Measurements from ENCODE around the gene RAP1GAP2. TPM values are rescaled to one million over a fixed set of nuclear protein-coding genes. Genes with fewer than 3 reads are reported as not detected.
"Not testable (repeated sequence)": the region's sequence is repeated elsewhere in the genome, so short reads cannot be mapped to it uniquely, and the experiment has no call there.

The RAP1GAP2 gene
- total RNA-seq, 1 experiment from 2014 or later: 3.8 TPM

GRCh38 chr17:2965621-2966595, 169.7 kb downstream of the RAP1GAP2 start:
- peak; percentile 74 for DNase-seq (ENCODE audit: low read depth)

GRCh38 chr17:2967515-2967914, 171.3 kb downstream of the RAP1GAP2 start:
- no peak for DNase-seq (ENCODE audit: low read depth)

GRCh38 chr17:2971851-2972250, 175.6 kb downstream of the RAP1GAP2 start:
- DNase-seq (ENCODE audit: low read depth): no peak

- DNase-seq (ENCODE audit: low read depth): no peak
Observed at GRCh38 chr17:2972749-2973148, 176.5 kb downstream of the RAP1GAP2 start.

GRCh38 chr17:2974347-2974746, 178.1 kb downstream of the RAP1GAP2 start:
- no peak for DNase-seq (ENCODE audit: low read depth)

GRCh38 chr17:2975469-2975958, 179.3 kb downstream of the RAP1GAP2 start:
- peak; percentile 65 for DNase-seq (ENCODE audit: low read depth)

- DNase-seq (ENCODE audit: low read depth): no peak
Observed at GRCh38 chr17:2977157-2977556, 180.9 kb downstream of the RAP1GAP2 start.

DNA sequence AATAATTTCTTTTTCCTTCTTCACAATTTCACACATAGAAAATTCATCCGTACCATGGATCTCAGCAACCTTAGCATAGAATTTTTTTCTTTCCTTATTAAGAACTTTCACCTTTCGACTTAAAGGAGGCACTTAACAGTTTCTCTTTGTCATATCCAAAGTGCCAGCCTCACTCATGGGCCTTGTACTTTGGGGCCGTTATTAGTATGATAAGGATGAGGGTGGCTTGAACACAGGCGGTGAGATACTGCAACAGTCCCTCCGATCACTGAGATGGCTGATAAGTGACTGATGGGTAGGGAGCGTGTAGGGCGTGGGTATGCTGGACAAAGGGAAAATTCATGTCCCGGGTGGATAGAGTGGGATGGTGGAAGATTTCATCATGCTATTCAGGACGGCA, 181.9 kb downstream of the RAP1GAP2 start:
- no peak for DNase-seq (ENCODE audit: low read depth)

DNA sequence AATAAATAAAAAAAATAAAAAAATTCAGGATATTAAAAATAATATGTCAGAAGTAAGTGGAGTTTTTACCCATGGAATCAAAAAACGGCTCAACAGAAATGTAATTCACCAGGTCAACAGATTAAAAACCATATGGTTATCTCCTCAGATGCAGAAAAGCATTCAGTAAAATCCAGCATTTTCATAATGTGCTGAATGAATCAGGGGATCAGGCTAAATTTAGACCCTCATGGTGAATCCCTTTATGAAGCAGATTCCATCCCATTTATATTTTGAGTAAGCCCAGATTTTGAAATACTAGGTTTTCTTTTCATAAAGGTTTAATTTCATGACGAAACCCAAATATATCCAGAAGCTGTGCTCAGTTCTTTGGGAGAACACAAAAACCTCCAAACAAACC, 182.8 kb downstream of the RAP1GAP2 start:
- no peak for DNase-seq (ENCODE audit: low read depth)

- DNase-seq (ENCODE audit: low read depth): no peak
Observed at GRCh38 chr17:2980211-2980903, 184.1 kb downstream of the RAP1GAP2 start.

DNA sequence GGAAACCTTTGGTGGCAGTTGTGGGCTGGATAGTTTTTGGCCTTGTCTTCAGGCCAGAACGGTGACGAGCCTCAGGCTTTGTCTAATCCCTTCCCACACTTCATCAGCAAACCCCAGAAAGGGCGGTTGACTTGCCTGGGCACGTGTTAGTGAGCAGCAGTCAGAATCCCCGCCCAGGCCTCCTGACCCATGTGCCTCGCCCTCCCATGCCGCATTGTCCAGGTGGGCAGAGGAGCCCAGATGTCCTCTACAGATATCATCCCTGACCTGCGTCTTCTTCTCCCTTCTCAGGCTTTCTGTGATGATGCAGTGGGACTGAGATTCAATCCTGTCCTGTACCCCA, 184.6 kb downstream of the RAP1GAP2 start:
- DNase-seq (ENCODE audit: low read depth): no peak

GRCh38 chr17:2981325-2981724, 185.1 kb downstream of the RAP1GAP2 start:
- no peak for DNase-seq (ENCODE audit: low read depth)

DNA sequence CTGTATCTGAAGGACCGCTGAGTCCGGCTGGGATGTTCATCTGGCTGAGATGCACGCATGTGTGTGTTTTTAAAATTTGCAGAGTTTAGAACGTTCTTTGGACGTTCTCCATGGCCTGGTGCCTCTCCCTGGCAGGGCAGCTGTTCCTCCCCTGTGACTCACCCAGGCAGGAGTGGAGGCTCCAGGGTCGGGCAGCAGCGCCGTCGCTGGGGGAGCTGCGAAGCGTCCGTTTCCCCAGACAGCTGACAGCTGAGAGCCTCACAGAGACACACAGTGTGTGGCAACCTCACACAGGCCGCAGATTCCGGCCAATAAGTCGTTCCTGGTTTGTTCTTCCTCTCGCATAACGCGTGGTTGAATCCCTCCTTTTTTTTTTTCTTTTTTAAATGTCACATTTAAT, 186.6 kb downstream of the RAP1GAP2 start:
- DNase-seq (ENCODE audit: low read depth): peak; percentile 83

DNA sequence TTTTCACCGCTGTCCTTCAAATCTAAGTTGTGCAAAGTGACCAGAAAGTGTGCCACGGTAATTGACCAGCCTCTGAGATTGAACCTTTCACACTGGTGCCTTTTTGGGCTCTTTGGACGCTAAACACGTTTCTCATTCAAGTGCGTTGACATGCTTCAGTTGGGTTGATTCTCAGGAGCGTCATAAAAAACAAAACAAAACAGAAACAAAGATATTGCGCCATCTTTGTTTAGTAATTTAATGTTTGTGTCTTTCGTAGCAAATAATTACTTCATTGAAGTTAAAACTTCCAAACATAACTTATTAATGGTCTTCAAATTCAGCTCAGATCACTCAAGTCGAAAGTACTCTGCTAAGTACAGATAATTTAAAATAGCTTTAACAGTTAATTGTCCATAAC, 187.0 kb downstream of the RAP1GAP2 start:
- DNase-seq (ENCODE audit: low read depth): no peak

DNA sequence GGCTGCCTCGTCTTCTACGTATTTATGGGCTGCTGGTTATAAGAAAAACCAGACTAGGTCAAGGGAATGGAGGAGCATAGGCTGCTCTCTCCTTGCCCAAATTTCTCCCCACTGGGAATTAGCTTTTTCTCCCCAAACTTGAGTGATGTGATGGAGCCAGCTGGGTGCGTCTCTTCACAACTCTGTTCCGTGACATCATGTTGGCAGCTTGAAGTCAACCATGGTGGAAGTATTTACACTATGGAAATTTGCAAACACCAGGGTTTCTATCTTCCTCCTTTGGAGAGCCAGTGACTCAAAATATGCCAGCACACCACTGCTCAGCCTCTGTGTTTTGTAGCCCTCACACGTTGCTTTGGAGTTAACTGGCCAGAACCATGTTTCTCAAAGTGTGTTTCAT, 189.1 kb downstream of the RAP1GAP2 start:
- DNase-seq (ENCODE audit: low read depth): no peak

- no peak for DNase-seq (ENCODE audit: low read depth)
Observed at GRCh38 chr17:2986925-2987324, 190.7 kb downstream of the RAP1GAP2 start.

- not testable (repeated sequence) for DNase-seq (ENCODE audit: low read depth)
Observed at GRCh38 chr17:2989396-2989795, 193.2 kb downstream of the RAP1GAP2 start.

GRCh38 chr17:2989855-2990254, 193.6 kb downstream of the RAP1GAP2 start:
- no peak for DNase-seq (ENCODE audit: low read depth)

DNA sequence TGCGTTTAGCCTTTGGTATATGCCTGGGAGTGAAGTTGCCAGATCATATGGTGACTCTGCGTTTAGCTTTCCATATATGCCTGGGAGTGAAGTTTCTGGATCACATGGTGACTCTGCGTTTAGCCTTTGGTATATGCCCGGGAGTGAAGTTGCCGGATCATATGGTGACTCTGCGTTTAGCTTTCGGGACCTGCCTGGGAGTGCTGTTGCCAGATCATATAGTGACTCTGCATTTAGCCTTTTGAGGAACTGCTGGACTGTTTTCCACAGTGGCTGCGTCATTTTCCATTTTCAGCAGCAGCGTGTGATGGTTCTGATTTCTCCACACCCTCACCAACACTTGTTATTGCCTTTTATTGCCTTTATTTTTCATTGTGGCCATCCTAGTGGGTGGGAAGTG, 194.2 kb downstream of the RAP1GAP2 start:
- no peak for DNase-seq (ENCODE audit: low read depth)

DNA sequence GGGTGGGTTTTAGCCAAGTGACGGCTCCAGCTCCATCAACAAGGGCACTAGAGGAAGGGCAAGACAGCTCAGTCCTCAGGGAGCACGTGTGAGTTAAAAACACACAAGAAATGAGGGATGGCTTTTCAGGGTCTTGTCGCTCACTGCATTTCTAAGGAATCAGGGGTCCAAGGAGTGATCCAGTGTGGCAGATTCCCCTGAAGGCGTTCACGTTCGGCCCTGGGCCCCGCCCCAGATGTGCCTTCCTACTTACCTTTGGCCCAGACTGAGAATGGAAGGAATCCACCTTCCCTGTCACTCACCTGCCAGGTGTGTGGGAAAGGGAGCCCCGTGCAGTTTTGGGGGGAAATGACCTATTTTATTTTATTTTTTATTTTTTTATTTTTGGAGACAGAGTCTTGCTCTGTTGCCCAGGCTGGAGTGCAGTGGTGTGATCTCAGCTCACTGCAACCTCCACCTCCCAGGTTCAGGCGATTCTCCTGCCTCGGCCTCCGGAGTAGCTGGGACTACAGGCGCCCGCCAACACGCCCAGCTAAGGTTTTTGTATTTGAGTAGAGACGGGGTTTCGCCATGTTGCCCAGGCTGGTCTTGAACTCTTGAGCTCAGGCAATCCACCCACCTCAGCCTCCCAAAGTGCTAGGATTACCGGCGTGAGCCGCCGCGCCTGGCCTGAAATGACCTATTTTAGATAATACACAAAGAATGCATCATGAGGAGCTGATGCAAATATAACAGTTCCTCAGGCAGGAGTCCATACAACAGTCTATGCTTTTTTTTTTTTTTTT, 195.3 kb downstream of the RAP1GAP2 start:
- DNase-seq (ENCODE audit: low read depth): not testable (repeated sequence)

GRCh38 chr17:2994441-2994840, 198.2 kb downstream of the RAP1GAP2 start:
- DNase-seq (ENCODE audit: low read depth): no peak

- no peak for DNase-seq (ENCODE audit: low read depth)
Observed at GRCh38 chr17:2995377-2995776, 199.1 kb downstream of the RAP1GAP2 start.
